Activated B cell treated with CpG ODN at 0.5 μM for 24 hours (primary cell): ENCODE measurements around the gene PTPRD. TPM values are rescaled to one million over a fixed set of nuclear protein-coding genes. Genes with fewer than 3 reads are reported as not detected.

Experiments used
- ATAC-seq: fragments of 200-7000 bp; cut with Tn5 transposase; one replicate; pipeline ENCODE4 v1.10.0; 2021; ENCODE audit warnings: low read depth, mild to moderate bottlenecking, moderate library complexity
- CTCF ChIA-PET: fragments of 350-600 bp; sonication (Branson Sonifier 250); formaldehyde crosslinking; loops from one replicate; lab custom pipeline; 2021; ENCODE audit warnings: antibody characterized with exemption; lab: Charles Lee
- POLR2A ChIA-PET: fragments of 350-600 bp; sonication (Branson Sonifier 250); formaldehyde crosslinking; loops from one replicate; lab custom pipeline; 2021; ENCODE audit warnings: antibody characterized with exemption; lab: Charles Lee
- DNase-seq: peaks from one replicate; pipeline ENCODE4 v3.0.0; 2022
- H3K27ac Mint-ChIP-seq: one replicate; pipeline ENCODE4 v1.8.0; 2020; ENCODE audit warnings: mixed read lengths
- H3K27me3 Mint-ChIP-seq: one replicate; pipeline ENCODE4 v1.8.0; 2021; ENCODE audit warnings: mixed read lengths
- H3K36me3 Mint-ChIP-seq: one replicate; pipeline ENCODE4 v1.8.0; 2021; ENCODE audit warnings: low read depth, mixed read lengths
- H3K4me1 Mint-ChIP-seq: one replicate; pipeline ENCODE4 v1.8.0; 2021; ENCODE audit warnings: mixed read lengths
- H3K4me3 Mint-ChIP-seq: one replicate; pipeline ENCODE4 v1.8.0; 2020; ENCODE audit warnings: mild to moderate bottlenecking, mixed read lengths
- H3K9me3 Mint-ChIP-seq: one replicate; pipeline ENCODE4 v1.8.0; 2020; ENCODE audit warnings: mixed read lengths
- intact Hi-C: fragments of 100-400 bp; cut with micrococcal nuclease; formaldehyde crosslinking; loops from one replicate; pipeline ENCODE4 v1.15.1; 2024
- total RNA-seq: library from RNA; stranded (reverse); gene quantifications from 2 replicates; pipeline ENCODE4 v1.2.3, GENCODE V29; 2022
- TF ChIP-seq, protein P1 (sequence below): fragments of 200-600 bp; IDR thresholded peaks from one replicate; pipeline ENCODE4 v1.8.0; 2022; ENCODE audit warnings: antibody characterized with exemption, mild to moderate bottlenecking

Gene PTPRD
- total RNA-seq, 1 donor from 2014 or later = 0.04 TPM

DNA sequence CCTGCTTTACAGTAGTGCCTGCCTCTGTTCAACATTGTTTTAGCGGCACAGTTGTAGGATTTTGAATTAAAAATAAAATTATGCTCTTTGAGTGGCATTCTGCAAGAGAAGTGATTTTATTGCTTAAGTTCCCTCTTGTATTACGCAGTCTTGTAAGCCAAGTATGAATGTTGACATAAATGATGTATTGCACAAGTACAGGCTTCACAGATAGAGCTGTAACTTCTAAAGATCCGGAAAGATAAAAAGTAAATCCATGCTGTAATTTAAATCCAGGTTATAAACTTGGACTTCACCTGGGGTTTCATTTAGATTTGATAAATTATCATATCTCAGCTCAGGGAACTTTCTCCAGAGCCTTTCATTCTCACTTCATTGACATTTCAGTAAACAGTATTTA lies 1114.7 kb downstream of the PTPRD start:
- POLR2A ChIA-PET = no interaction called here
- CTCF ChIA-PET = no interaction called here
- H3K36me3 Mint-ChIP-seq = no peaks in the 10 kb centered on the region
- H3K9me3 Mint-ChIP-seq = peaks cover 15% of the 10 kb centered on the region
- no peak overlapping the region for H3K27ac Mint-ChIP-seq
- TF ChIP-seq, protein P1, sequence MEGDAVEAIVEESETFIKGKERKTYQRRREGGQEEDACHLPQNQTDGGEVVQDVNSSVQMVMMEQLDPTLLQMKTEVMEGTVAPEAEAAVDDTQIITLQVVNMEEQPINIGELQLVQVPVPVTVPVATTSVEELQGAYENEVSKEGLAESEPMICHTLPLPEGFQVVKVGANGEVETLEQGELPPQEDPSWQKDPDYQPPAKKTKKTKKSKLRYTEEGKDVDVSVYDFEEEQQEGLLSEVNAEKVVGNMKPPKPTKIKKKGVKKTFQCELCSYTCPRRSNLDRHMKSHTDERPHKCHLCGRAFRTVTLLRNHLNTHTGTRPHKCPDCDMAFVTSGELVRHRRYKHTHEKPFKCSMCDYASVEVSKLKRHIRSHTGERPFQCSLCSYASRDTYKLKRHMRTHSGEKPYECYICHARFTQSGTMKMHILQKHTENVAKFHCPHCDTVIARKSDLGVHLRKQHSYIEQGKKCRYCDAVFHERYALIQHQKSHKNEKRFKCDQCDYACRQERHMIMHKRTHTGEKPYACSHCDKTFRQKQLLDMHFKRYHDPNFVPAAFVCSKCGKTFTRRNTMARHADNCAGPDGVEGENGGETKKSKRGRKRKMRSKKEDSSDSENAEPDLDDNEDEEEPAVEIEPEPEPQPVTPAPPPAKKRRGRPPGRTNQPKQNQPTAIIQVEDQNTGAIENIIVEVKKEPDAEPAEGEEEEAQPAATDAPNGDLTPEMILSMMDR = no peak
- intact Hi-C loops = no loop called here
- ATAC-seq (no peak), DNase-seq (no peak)
- H3K4me3 Mint-ChIP-seq = no peak overlapping the region
- no peaks in the 10 kb centered on the region for H3K4me1 Mint-ChIP-seq
- H3K27me3 Mint-ChIP-seq = no peaks in the 10 kb centered on the region

DNA sequence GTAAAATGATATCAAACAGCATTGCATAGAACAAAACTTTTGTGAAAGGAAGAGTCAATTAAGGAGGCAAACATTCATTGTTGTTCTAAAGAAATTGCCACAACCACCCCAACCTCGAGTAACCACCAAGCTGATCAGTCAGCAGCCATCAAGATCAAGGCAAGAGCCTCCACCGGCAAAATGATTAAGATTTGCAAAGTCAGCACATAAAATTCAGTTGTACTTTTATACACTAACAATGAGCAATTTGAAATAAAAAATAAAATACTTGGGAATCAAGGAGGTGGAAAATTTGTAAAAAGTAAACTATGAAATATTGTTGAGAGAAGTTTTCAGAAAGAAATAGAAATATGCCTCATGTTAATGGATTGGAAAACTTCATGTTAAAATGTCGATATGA lies 1118.5 kb downstream of the PTPRD start:
- TF ChIP-seq, protein P1 = no peak
- no peak overlapping the region for H3K27ac Mint-ChIP-seq
- H3K4me1 Mint-ChIP-seq = no peaks in the 10 kb centered on the region
- ATAC-seq = no peak
- no peaks in the 10 kb centered on the region for H3K27me3 Mint-ChIP-seq
- DNase-seq = no peak
- no peaks in the 10 kb centered on the region for H3K36me3 Mint-ChIP-seq
- H3K4me3 Mint-ChIP-seq = no peak overlapping the region
- intact Hi-C loops = no loop called here
- ChIA-PET POLR2A (no interaction called here), CTCF (no interaction called here)
- H3K9me3 Mint-ChIP-seq = peaks cover 15% of the 10 kb centered on the region

DNA sequence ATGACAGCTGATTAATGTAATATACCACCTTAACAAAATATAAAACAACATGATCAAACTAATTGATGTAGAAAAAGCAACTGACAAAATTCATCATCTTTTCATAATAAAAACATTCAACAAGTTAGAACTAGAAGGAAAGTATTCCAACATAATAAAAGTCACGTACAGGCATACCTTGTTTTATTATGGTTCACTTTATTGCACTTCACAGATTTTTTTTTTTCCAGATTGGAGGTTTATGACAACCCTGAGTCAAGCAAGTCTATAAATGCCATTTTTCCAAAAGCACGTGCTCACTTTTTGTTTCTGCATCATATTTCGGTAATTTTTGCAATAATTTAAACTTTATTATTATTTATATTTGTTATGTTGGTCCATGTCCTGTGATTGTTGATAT lies 1120.3 kb downstream of the PTPRD start:
- Mint-ChIP-seq H3K36me3 (no peaks in the 10 kb centered on the region), H3K4me3 (no peak overlapping the region), H3K4me1 (no peaks in the 10 kb centered on the region), H3K9me3 (peaks cover 15% of the 10 kb centered on the region), H3K27me3 (no peaks in the 10 kb centered on the region), H3K27ac (no peak overlapping the region)
- ChIA-PET POLR2A (no interaction called here), CTCF (no interaction called here)
- intact Hi-C loops = no loop called here
- ATAC-seq (no peak), DNase-seq (no peak)
- TF ChIP-seq, protein P1 = no peak

DNA sequence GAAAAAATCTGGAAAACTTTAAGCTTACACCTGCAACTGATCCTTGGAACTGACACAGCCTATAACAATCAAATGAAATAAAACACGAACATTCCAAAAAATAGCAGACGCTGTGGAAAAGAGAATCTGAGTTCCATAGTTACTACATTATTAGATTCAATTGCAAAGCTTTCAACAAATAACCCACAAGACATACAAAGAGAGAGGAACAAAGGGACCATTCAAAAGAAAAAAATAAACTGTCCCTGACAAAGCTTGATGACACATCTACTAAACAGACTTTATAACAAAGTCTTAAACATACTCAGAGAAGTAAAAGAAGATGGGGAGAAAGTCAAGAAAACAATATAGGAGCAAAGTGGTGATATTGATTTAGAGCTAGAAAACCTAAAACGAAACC lies 1123.6 kb downstream of the PTPRD start:
- intact Hi-C loops = no loop called here
- no peaks in the 10 kb centered on the region for H3K4me1 Mint-ChIP-seq
- TF ChIP-seq, protein P1 = no peak
- H3K9me3 Mint-ChIP-seq = peaks cover 3% of the 10 kb centered on the region
- no peaks in the 10 kb centered on the region for H3K36me3 Mint-ChIP-seq
- ChIA-PET POLR2A (no interaction called here), CTCF (no interaction called here)
- DNase-seq = no peak
- H3K27ac Mint-ChIP-seq = no peak overlapping the region
- no peaks in the 10 kb centered on the region for H3K27me3 Mint-ChIP-seq
- no peak for ATAC-seq
- H3K4me3 Mint-ChIP-seq = no peak overlapping the region

DNA sequence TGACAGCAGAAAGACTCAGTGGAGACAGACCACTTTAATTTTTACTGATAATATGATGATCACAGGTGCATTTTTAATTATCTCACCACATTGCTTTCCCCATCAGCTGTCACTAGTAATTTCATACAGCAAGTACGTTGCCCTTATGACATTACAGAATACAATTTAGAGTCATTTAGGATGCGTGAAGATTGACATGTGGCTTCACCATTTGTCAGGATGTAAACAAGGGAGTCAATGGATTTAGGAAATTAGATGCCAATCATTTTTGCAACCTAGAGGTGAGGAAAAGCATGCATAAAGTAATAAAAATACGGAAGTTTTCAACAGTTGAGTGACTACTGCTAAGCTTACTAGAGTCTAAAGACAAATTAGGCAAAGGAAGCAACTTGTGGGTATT lies 1129.6 kb downstream of the PTPRD start:
- H3K9me3 Mint-ChIP-seq = no peaks in the 10 kb centered on the region
- H3K27ac Mint-ChIP-seq = no peak overlapping the region
- TF ChIP-seq, protein P1 = no peak
- no peaks in the 10 kb centered on the region for H3K36me3 Mint-ChIP-seq
- CTCF ChIA-PET = no interaction called here
- no peak overlapping the region for H3K4me3 Mint-ChIP-seq
- H3K4me1 Mint-ChIP-seq = no peaks in the 10 kb centered on the region
- intact Hi-C loops = no loop called here
- DNase-seq = no peak
- POLR2A ChIA-PET = no interaction called here
- ATAC-seq = no peak
- no peaks in the 10 kb centered on the region for H3K27me3 Mint-ChIP-seq
